ENCODE data around the gene PHF13. TPM values are rescaled to one million over a fixed set of nuclear protein-coding genes. Genes with fewer than 3 reads are reported as not detected.

Gene PHF13
- total and polyA plus RNA-seq, 9 of the 15 experiments (the other 6 are each of a cell fraction or from before 2014, with no cell fraction given), result 1.8 to 36.1 (median 11.7) TPM

- TF ChIP-seq BRD9 (IDR thresholded peaks at IDR 0.05; ENCODE audit: low read depth, partially characterized antibody) (peak; percentile 28), GATAD2A (IDR thresholded peaks at IDR 0.05) (no peak), E2F4 (CRISPR knock-in tag; IDR thresholded peaks at IDR 0.05; ENCODE audit: low read depth) (0 out of 2 replicates have a peak, but pooled peaks have one; percentile 28), RNF2 (IDR thresholded peaks at IDR 0.05) (no peak), ESRRB (CRISPR knock-in tag; IDR thresholded peaks at IDR 0.05; ENCODE audit: borderline replicate concordance) (no peak), CXXC5 (CRISPR knock-in tag; IDR thresholded peaks at IDR 0.05) (peak; percentile 39), NCOA1 (IDR thresholded peaks at IDR 0.05; ENCODE audit: low read depth) (no peak; the same call in 1 of the 2 replicates), NFIX (CRISPR knock-in tag; IDR thresholded peaks at IDR 0.05; ENCODE audit: low read depth) (peak; percentile 3; the same call in 1 of the 2 replicates), ZBTB7A (IDR thresholded peaks at IDR 0.05; ENCODE audit: borderline replicate concordance, control insufficient read depth, low read depth, low read length) (0 out of 2 replicates have a peak, but pooled peaks have one; percentile 26), AFF1 (IDR thresholded peaks at IDR 0.05; ENCODE audit: low read depth in 1 of 2, partially characterized antibody in 2 of 2) (peak in 1 of 2 experiments; percentile 17), MIER1 (IDR thresholded peaks at IDR 0.05; ENCODE audit: low read depth) (no peak), ZNF696 (CRISPR knock-in tag; conservative IDR thresholded peaks at IDR 0.05) (no peak), LEF1 (IDR thresholded peaks at IDR 0.05) (peak; percentile 67), POLR2AphosphoS5 (IDR thresholded peaks at IDR 0.05; ENCODE audit: control insufficient read depth, insufficient read depth, low read depth, low read length) (no peak), CTCF (IDR thresholded peaks at IDR 0.05 in 2 of 3, conservative IDR thresholded peaks at IDR 0.05 in 1 of 3; ENCODE audit: insufficient read depth in 2 of 3, low read depth in 1 of 3, low read length in 3 of 3) (0 out of 6 replicates have a peak, but pooled peaks of 1 of the 3 experiments have one; percentile 21), ZFP36 (IDR thresholded peaks at IDR 0.05; ENCODE audit: low read depth, low read length, partially characterized antibody) (no peak), SREBF2 (CRISPR knock-in tag; IDR thresholded peaks at IDR 0.05) (no peak), SP1 (CRISPR knock-in tag; IDR thresholded peaks at IDR 0.05) (peak; percentile 36), GTF2F1 (IDR thresholded peaks at IDR 0.05; ENCODE audit: low read depth, low read length) (no peak)
- TF ChIP-seq, protein P1, sequence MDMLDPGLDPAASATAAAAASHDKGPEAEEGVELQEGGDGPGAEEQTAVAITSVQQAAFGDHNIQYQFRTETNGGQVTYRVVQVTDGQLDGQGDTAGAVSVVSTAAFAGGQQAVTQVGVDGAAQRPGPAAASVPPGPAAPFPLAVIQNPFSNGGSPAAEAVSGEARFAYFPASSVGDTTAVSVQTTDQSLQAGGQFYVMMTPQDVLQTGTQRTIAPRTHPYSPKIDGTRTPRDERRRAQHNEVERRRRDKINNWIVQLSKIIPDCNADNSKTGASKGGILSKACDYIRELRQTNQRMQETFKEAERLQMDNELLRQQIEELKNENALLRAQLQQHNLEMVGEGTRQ (CRISPR knock-in tag; IDR thresholded peaks at IDR 0.05), result peak; percentile 91
Measured at GRCh38 chr1:6601049-6601922, 12.2 kb upstream of the PHF13 start (continued).

Data from K562 (cell line).